GM21515 (cell line): ENCODE results near the gene OCEL1.
A peak's percentile ranks its signal among the peaks of the same experiment; 100 is the strongest.
"Not testable (repeated sequence)": the region's sequence is repeated elsewhere in the genome, so short reads cannot be mapped to it uniquely, and the experiment has no call there.

ENCODE experiments used
- ATAC-seq: cut with Tn5 transposase; IDR thresholded peaks from one replicate; pipeline ENCODE4 v1.9.1; 2021; ENCODE audit not compliant: unreplicated experiment

The OCEL1 gene

GRCh38 chr19:17260842-17261325, 34.9 kb downstream of the OCEL1 start:
- no peak for ATAC-seq

- no peak for ATAC-seq
Measured at GRCh38 chr19:17262557-17262956, 36.5 kb downstream of the OCEL1 start.

GRCh38 chr19:17263712-17264640, 38.0 kb downstream of the OCEL1 start:
- no peak for ATAC-seq

- no peak for ATAC-seq
Measured at GRCh38 chr19:17264641-17264979, 38.6 kb downstream of the OCEL1 start, which contains the start of gene USHBP1. USHBP1 (minus strand) TSS chr19:17264745; CDS start chr19:17264299, 446 bp downstream.

GRCh38 chr19:17266026-17266425, 40.0 kb downstream of the OCEL1 start:
- no peak for ATAC-seq

- ATAC-seq: peak; percentile 21
Measured at GRCh38 chr19:17266589-17266974, 40.6 kb downstream of the OCEL1 start.

GRCh38 chr19:17266975-17267788, 41.2 kb downstream of the OCEL1 start, which contains the start of gene BABAM1:
BABAM1 (plus strand) TSS chr19:17267443; CDS start chr19:17268807, 1,364 bp downstream.
- peak; percentile 82 for ATAC-seq

- no peak for ATAC-seq
Measured at GRCh38 chr19:17268754-17269153, 42.7 kb downstream of the OCEL1 start.

GRCh38 chr19:17274892-17275291, 48.9 kb downstream of the OCEL1 start:
- not testable (repeated sequence) for ATAC-seq

GRCh38 chr19:17275441-17276175, 49.6 kb downstream of the OCEL1 start:
- no peak for ATAC-seq
